Hematopoietic multipotent progenitor cell treated with erythropoietin and hydrocortisone succinate and interleukin-3 and kit ligand, for 15 days (in vitro differentiated cells): ENCODE measurements around the gene MAP3K4.
A peak's percentile ranks its signal among the peaks of the same experiment; 100 is the strongest.

Experiments used
- DNase-seq: peaks from one replicate; pipeline ENCODE4 v3.0.0-alpha.2; 2015; ENCODE audit warnings: low spot score

The MAP3K4 gene

GRCh38 chr6:161000632-161001031 lies 9.1 kb downstream of the MAP3K4 start:
- DNase-seq = no peak

- no peak for DNase-seq
Measured at GRCh38 chr6:161001421-161001820, 9.9 kb downstream of the MAP3K4 start.

GRCh38 chr6:161003336-161003735 lies 11.8 kb downstream of the MAP3K4 start:
- DNase-seq = no peak

DNA sequence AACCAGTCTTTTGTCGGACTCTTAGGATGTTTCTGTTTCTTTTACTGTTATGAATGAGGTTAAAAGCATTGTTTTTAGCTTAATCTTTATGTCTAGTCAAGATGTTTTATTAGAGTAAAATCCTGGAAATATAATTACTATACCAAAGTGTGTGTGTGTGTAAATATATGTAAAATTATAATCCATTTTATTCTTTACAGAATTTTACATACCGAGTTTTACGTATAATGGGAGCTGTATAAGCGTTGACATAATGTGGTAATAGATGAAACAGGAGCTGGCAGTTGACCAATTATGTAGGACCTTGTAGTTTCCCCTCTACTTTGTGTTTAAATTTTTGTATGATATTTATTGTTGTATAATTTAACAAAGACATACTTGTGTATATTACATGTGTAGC lies 16.7 kb downstream of the MAP3K4 start:
- DNase-seq = no peak

DNA sequence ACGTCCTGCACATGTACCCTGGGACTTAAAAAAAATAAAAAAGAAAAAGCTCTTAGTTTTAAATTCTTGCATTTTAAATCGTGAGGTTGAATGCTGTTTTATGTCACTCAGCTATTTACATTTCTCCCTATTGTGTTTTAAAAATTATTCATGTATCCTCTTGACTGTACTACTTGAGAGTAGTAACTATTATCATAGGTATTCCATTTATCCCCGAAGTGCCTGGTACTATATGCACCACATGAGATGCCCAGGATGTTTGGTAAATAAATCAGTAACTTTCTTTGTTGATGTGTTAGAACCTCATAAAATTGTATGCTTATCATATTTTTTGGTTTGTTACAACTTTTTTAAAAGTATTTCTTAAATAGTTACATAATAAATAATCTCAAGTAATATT lies 18.4 kb downstream of the MAP3K4 start:
- DNase-seq = no peak

DNA sequence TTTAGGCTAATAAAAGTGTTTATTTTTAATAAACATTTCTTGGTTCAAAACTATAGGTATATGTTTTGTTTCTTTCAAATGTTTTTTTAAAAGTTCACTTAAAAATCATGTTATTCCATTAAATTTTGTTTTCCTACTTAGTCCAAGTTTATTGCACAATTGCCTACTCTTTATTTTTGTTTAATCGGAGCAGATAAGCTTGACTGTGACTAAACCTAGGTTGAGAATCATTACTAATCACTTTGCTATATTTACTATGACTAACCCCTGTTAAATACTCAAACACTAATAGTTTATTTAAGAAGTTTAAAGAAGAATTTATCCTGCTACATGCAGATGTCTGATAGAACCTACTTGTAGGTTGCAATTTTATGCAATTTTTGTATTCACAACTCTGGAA lies 18.8 kb downstream of the MAP3K4 start:
- no peak for DNase-seq

GRCh38 chr6:161011492-161012480 lies 20.2 kb downstream of the MAP3K4 start:
- no peak for DNase-seq

GRCh38 chr6:161013695-161014094 lies 22.1 kb downstream of the MAP3K4 start:
- DNase-seq = peak; percentile 43

GRCh38 chr6:161017766-161018564 lies 26.4 kb downstream of the MAP3K4 start:
- DNase-seq = no peak

DNA sequence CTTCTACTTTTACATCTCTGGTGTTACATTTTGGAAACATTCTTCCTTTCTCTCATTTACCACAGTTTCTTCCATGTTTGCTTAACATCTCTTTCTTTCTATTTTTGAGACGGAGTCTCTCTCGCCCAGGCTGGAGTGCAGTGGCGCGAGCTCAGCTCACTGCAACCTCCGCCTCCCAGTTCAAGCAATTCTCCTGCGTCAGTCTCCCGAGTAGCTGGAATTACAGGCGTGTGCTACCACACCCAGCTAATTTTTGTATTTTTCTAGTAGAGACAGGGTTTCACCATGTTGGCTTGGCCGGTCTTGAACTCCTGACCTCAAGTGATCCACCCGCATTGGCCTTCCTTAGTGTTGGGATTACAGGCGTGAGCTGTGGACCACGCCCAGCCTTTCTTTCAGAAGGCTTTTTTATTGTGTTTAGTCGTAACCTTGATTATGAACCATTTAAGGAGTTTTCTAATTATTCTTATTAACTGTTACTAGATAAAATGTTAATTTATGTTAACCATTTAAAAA lies 27.8 kb downstream of the MAP3K4 start:
- DNase-seq = no peak

DNA sequence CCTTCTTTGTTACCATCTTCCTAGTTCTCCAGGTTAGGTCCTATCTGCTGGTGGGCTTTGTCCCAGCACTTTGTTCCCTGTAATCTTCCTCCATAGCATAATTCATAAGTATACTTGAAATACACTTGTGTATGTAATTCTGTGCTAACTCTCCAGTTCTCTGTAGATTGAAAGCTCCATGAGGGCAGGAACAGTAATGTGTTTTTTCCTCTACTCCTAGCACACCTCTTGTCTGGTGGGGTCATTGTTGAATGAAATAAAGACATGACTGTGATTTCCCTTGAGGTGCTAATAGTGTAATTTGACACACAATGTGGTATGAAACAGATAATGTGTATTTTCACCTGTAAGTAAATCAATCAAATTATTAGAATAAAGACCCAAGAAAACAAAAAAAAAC lies 30.0 kb downstream of the MAP3K4 start:
- DNase-seq = no peak

GRCh38 chr6:161021998-161022743 lies 30.6 kb downstream of the MAP3K4 start:
- DNase-seq = no peak

- DNase-seq = no peak
Measured at GRCh38 chr6:161023316-161023715, 31.7 kb downstream of the MAP3K4 start.

DNA sequence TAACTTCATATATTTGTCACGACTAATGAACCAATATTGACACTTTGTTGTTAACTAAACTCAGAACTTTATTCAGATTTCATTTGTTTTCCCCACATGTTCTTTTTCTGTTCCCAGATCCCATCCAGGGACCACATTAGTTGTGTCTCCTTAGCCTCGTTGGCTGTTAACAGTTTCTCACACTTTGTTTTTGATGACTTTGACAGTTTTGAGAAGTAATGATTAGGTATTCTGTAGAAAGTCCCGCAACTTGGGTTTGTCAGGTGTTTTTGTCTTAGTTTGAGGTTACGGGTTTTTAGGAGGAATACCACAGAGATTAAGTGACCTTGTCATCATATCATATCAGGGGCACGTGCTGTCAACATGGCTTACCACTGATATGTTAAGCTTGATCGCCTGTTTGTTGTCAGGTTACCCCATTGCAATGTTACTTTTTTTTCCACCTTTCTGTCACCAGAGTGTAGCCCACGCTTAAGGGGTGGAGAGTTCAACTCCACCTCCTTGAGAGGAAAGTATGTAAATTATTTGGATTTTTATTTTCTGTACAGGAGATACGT lies 32.9 kb downstream of the MAP3K4 start:
- no peak for DNase-seq

DNA sequence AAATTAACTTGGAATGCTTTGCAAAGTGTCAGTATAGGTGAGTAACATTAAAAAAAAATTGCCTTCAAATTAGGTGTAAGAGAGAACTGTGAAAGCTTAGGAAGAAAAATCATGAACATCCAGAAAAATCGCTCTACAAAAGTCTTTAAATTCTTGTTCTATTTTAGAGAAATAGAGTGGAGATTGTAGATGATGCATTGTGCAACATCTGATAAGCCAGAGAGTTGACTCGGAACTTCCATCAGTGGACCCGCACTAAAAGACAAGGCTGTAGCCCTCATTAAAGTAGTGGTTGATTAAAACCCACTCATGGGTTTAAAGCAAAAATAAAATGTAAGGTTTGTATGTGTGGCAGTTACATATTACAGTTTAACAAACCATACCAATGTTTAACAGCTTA lies 35.8 kb downstream of the MAP3K4 start:
- DNase-seq = no peak

GRCh38 chr6:161029195-161029809 lies 37.7 kb downstream of the MAP3K4 start:
- DNase-seq = no peak

GRCh38 chr6:161031721-161032495 lies 40.3 kb downstream of the MAP3K4 start:
- DNase-seq = no peak

- DNase-seq = no peak
Measured at GRCh38 chr6:161033667-161034066, 42.1 kb downstream of the MAP3K4 start.

DNA sequence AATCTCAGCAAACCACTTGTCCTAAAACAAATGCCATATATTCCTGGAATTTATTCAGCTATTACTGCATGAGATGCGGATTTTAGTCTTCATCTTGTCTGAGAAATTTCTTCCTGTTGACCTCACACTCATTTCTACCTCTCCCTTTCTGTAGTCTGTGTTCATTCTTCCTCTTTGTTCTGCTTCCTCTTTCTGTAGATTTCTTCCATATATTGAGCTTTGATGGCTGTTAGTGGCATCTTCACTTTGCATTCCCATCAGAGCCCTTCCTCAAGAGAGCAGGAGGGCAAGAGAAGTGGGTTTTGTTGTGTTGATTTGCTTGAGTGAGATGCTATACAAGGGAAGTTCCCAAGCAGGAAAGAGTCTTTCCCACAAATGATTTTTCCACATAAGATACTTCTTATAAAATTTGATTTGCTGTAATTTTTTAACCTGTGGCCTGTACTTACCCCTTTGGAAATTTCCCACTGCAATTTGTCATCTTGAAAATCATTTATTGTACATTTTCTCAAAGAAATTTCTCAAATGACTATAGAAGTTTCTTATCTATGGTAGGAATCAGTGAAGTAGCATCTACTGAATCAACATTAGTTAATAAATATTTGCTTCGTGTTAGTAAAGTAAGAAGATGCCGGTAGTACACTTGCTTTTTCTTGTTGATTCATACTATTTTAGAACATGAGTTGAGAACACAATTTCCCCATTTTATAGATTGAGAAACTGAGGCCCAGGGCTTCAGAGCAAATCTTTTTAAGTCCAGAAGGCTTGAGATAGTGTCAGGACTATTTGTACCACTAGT lies 43.8 kb downstream of the MAP3K4 start:
- no peak for DNase-seq

DNA sequence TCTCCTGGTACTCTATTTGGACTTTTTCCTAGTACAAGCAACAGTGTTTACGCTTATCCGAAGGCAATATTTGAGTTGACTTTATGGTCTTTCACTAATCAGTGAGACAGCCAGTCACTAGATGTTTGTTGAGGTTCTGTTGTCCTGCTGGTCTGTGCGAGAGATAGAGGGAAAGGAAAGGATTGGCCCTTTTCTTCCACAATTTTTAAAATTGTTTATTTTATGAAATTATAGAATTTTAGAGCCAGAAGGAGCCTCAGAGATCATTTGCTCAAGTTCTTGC lies 44.4 kb downstream of the MAP3K4 start:
- no peak for DNase-seq
